ENCODE data around the gene ADAMTS6.

ADAMTS6 gene

GRCh38 chr5:65481635-65482295 is at the start of gene ADAMTS6 (continued):
- TF ChIP-seq, protein P1, sequence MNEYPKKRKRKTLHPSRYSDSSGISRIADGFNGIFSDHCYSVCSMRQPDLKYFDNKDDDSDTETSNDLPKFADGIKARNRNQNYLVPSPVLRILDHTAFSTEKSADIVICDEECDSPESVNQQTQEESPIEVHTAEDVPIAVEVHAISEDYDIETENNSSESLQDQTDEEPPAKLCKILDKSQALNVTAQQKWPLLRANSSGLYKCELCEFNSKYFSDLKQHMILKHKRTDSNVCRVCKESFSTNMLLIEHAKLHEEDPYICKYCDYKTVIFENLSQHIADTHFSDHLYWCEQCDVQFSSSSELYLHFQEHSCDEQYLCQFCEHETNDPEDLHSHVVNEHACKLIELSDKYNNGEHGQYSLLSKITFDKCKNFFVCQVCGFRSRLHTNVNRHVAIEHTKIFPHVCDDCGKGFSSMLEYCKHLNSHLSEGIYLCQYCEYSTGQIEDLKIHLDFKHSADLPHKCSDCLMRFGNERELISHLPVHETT (tag by site-specific recombination; IDR thresholded peaks at IDR 0.05) = peak; percentile 61; the same call in 1 of the 2 replicates
- TF ChIP-seq ZNF626 (tag by site-specific recombination; IDR thresholded peaks at IDR 0.05) (no peak), SCRT2 (tag by site-specific recombination; IDR thresholded peaks at IDR 0.05) (no peak), ZNF658 (tag by site-specific recombination; IDR thresholded peaks at IDR 0.05) (no peak), PRDM1 (tag by site-specific recombination; IDR thresholded peaks at IDR 0.05) (peak; percentile 95), ZNF792 (tag by site-specific recombination; IDR thresholded peaks at IDR 0.05) (no peak), GLI2 (tag by site-specific recombination; IDR thresholded peaks at IDR 0.05; ENCODE audit: borderline replicate concordance, low read depth) (no peak; the same call in 1 of the 2 replicates), ZNF660 (tag by site-specific recombination; IDR thresholded peaks at IDR 0.05) (no peak), ZNF707 (tag by site-specific recombination; IDR thresholded peaks at IDR 0.05) (no peak), ZNF302 (tag by site-specific recombination; IDR thresholded peaks at IDR 0.05; ENCODE audit: low read depth) (no peak), REPIN1 (tag by site-specific recombination; IDR thresholded peaks at IDR 0.05; ENCODE audit: low read depth) (no peak), ZNF138 (tag by site-specific recombination; IDR thresholded peaks at IDR 0.05; ENCODE audit: borderline replicate concordance) (no peak), ZFP41 (tag by site-specific recombination; IDR thresholded peaks at IDR 0.05; ENCODE audit: borderline replicate concordance) (no peak), ZSCAN30 (tag by site-specific recombination; IDR thresholded peaks at IDR 0.05) (no peak)
- TF ChIP-seq, protein P2, sequence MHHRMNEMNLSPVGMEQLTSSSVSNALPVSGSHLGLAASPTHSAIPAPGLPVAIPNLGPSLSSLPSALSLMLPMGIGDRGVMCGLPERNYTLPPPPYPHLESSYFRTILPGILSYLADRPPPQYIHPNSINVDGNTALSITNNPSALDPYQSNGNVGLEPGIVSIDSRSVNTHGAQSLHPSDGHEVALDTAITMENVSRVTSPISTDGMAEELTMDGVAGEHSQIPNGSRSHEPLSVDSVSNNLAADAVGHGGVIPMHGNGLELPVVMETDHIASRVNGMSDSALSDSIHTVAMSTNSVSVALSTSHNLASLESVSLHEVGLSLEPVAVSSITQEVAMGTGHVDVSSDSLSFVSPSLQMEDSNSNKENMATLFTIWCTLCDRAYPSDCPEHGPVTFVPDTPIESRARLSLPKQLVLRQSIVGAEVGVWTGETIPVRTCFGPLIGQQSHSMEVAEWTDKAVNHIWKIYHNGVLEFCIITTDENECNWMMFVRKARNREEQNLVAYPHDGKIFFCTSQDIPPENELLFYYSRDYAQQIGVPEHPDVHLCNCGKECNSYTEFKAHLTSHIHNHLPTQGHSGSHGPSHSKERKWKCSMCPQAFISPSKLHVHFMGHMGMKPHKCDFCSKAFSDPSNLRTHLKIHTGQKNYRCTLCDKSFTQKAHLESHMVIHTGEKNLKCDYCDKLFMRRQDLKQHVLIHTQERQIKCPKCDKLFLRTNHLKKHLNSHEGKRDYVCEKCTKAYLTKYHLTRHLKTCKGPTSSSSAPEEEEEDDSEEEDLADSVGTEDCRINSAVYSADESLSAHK (tag by site-specific recombination; IDR thresholded peaks at IDR 0.05) = 0 out of 2 replicates have a peak, but pooled peaks have one; percentile 19
- TF ChIP-seq, protein P3, sequence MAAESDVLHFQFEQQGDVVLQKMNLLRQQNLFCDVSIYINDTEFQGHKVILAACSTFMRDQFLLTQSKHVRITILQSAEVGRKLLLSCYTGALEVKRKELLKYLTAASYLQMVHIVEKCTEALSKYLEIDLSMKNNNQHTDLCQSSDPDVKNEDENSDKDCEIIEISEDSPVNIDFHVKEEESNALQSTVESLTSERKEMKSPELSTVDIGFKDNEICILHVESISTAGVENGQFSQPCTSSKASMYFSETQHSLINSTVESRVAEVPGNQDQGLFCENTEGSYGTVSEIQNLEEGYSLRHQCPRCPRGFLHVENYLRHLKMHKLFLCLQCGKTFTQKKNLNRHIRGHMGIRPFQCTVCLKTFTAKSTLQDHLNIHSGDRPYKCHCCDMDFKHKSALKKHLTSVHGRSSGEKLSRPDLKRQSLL (tag by site-specific recombination; IDR thresholded peaks at IDR 0.05) = no peak
- TF ChIP-seq, protein P4, sequence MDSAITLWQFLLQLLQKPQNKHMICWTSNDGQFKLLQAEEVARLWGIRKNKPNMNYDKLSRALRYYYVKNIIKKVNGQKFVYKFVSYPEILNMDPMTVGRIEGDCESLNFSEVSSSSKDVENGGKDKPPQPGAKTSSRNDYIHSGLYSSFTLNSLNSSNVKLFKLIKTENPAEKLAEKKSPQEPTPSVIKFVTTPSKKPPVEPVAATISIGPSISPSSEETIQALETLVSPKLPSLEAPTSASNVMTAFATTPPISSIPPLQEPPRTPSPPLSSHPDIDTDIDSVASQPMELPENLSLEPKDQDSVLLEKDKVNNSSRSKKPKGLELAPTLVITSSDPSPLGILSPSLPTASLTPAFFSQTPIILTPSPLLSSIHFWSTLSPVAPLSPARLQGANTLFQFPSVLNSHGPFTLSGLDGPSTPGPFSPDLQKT (IDR thresholded peaks at IDR 0.05; ENCODE audit: borderline replicate concordance, low read depth, low read length) = no peak

DNA sequence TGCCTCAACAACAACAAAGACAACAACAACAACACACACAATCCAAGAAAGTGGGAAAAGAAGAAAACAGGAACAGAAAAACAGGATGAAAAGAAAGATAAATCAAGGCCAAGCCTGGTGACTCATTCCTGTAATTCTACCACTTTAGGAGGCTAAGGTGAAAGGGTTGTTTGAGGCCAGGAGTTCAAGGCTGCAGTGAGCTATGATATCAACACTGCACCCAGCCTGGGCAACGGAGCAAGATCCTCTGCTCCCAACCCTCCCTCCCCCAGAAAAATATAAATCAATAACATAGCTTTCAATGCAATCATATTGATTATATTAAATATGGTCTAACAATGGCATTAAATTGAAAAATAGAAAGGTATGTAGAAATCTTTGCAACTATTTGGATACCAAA is 49.2 kb upstream of the ADAMTS6 start:
- no peaks in the 10 kb centered on the region for H3K4me1 ChIP-seq (ENCODE audit: control insufficient read depth, insufficient read depth, low read length)
- H3K36me3 ChIP-seq (ENCODE audit: control insufficient read depth in 2 of 2, insufficient read depth in 1 of 2, low read length in 2 of 2) = peaks cover 12 to 34% of the 10 kb centered on the region in 2 experiments
- no peak overlapping the region for H3K4me3 ChIP-seq (ENCODE audit: low read depth, low read length)
- ChIA-PET CTCF (interaction anchor here (0.6 kb wide), 1 partner anchor 24 kb away, joined by 3 read pairs; no protein-coding TSS in a partner anchor), POLR2A (no interaction called here)
- no peaks in the 10 kb centered on the region for H3K9me3 ChIP-seq (ENCODE audit: control insufficient read depth, insufficient read depth, low read depth, low read length)
- H3K27ac ChIP-seq (ENCODE audit: extremely low read depth, low read depth, low read length) = no peak overlapping the region
- TF ChIP-seq YY1 (tag by site-specific recombination; IDR thresholded peaks at IDR 0.05) (no peak), REST (tag by site-specific recombination; IDR thresholded peaks at IDR 0.05) (no peak), ZNF792 (tag by site-specific recombination; IDR thresholded peaks at IDR 0.05) (no peak), ZNF248 (tag by site-specific recombination; IDR thresholded peaks at IDR 0.05) (no peak), ZNF660 (tag by site-specific recombination; IDR thresholded peaks at IDR 0.05) (no peak), ZNF114 (tag by site-specific recombination; IDR thresholded peaks at IDR 0.05) (no peak), ZNF184 (tag by site-specific recombination; IDR thresholded peaks at IDR 0.05) (no peak), ZNF24 (tag by site-specific recombination; IDR thresholded peaks at IDR 0.05) (no peak)

All from HEK293 (cell line).